ENCODE measurements around the gene BUB1. TPM values are rescaled to one million over a fixed set of nuclear protein-coding genes. Genes with fewer than 3 reads are reported as not detected.

BUB1 gene
- polyA plus RNA-seq, 2 of the 4 experiments (the other 2 are of a cell fraction): 36.9 to 65.5 TPM

- no peak for TF ChIP-seq CTCF (IDR thresholded peaks at IDR 0.05)
- TF ChIP-seq ESRRA (IDR thresholded peaks at IDR 0.05; ENCODE audit: borderline replicate concordance, low read length): no peak
- no peak for TF ChIP-seq EHMT2 (IDR thresholded peaks at IDR 0.05; ENCODE audit: low read depth)
- no peak for TF ChIP-seq E2F6 (IDR thresholded peaks at IDR 0.05; ENCODE audit: borderline replicate concordance, low read depth)
- TF ChIP-seq RAD21 (conservative IDR thresholded peaks at IDR 0.05 in 1 of 2, IDR thresholded peaks at IDR 0.05 in 1 of 2): no peak
- no peak for TF ChIP-seq KDM5A (IDR thresholded peaks at IDR 0.05)
- no peak for TF ChIP-seq MAFK (IDR thresholded peaks at IDR 0.05; ENCODE audit: partially characterized antibody)
Observed at GRCh38 chr2:110717734-110718133, 39.9 kb upstream of the BUB1 start (continued).

GRCh38 chr2:110716959-110717645 is 39.2 kb upstream of the BUB1 start:
- Histone ChIP-seq H3K4me1 (no peaks in the 10 kb centered on the region), H3K9me3 (no peaks in the 10 kb centered on the region), H3K4me2 (no peak overlapping the region), H3K4me3 (no peak overlapping the region), H3K27ac (no peak overlapping the region)
- ATAC-seq (no peak), FAIRE-seq (no peak), DNase-seq (ENCODE audit: low read depth in 1 of 2, low spot score in 1 of 2) (no peak)
- ChIA-PET POLR2A (no interaction called here), CTCF (no interaction called here)
- TF ChIP-seq ATOH8 (CRISPR knock-in tag; IDR thresholded peaks at IDR 0.05; ENCODE audit: low read depth) (no peak), RARB (CRISPR knock-in tag; IDR thresholded peaks at IDR 0.05) (no peak), FOSB (CRISPR knock-in tag; IDR thresholded peaks at IDR 0.05) (no peak), ZFP36 (IDR thresholded peaks at IDR 0.05; ENCODE audit: borderline replicate concordance, partially characterized antibody) (no peak), EHMT2 (IDR thresholded peaks at IDR 0.05; ENCODE audit: low read depth) (no peak), HOXB5 (CRISPR knock-in tag; IDR thresholded peaks at IDR 0.05) (no peak), MYC (IDR thresholded peaks at IDR 0.05; ENCODE audit: borderline replicate concordance, low read length) (no peak), HES2 (IDR thresholded peaks at IDR 0.05) (no peak), CEBPB (IDR thresholded peaks at IDR 0.05) (no peak), JUN (IDR thresholded peaks at IDR 0.05) (no peak), ZNF302 (CRISPR knock-in tag; IDR thresholded peaks at IDR 0.05) (no peak), CHD2 (IDR thresholded peaks at IDR 0.05; ENCODE audit: low read length, partially characterized antibody) (no peak), RCOR1 (IDR thresholded peaks at IDR 0.05; ENCODE audit: low read depth, low read length) (no peak), NR3C1 (IDR thresholded peaks at IDR 0.05) (no peak), KDM5A (IDR thresholded peaks at IDR 0.05) (no peak), JUNB (IDR thresholded peaks at IDR 0.05) (no peak), USF2 (IDR thresholded peaks at IDR 0.05) (no peak)
- 27% methylated on average over 3 of the region's 3 CpGs for WGBS (ENCODE audit: missing lambda C conversion rate)

Measured in A549 (cell line).